Erythroblast (primary cell): ENCODE measurements around the gene KLK7.
"Not testable (repeated sequence)": the region's sequence is repeated elsewhere in the genome, so short reads cannot be mapped to it uniquely, and the experiment has no call there.

Source experiments
- DNase-seq, 2 experiments: peaks; one replicate each; lab custom pipeline; 2025; lab: John Stamatoyannopoulos, UW
- GATA1 ChIP-seq: IDR thresholded peaks from 2 replicates; pipeline ENCODE4 v1.6.1; 2011; ENCODE audit warnings: low read depth, mild to moderate bottlenecking, control low read depth, low read length, moderate library complexity
- POLR2A ChIP-seq: IDR thresholded peaks from 2 replicates; pipeline ENCODE4 v1.6.1; 2011; ENCODE audit warnings: mild to moderate bottlenecking, low read length

KLK7 gene

DNA sequence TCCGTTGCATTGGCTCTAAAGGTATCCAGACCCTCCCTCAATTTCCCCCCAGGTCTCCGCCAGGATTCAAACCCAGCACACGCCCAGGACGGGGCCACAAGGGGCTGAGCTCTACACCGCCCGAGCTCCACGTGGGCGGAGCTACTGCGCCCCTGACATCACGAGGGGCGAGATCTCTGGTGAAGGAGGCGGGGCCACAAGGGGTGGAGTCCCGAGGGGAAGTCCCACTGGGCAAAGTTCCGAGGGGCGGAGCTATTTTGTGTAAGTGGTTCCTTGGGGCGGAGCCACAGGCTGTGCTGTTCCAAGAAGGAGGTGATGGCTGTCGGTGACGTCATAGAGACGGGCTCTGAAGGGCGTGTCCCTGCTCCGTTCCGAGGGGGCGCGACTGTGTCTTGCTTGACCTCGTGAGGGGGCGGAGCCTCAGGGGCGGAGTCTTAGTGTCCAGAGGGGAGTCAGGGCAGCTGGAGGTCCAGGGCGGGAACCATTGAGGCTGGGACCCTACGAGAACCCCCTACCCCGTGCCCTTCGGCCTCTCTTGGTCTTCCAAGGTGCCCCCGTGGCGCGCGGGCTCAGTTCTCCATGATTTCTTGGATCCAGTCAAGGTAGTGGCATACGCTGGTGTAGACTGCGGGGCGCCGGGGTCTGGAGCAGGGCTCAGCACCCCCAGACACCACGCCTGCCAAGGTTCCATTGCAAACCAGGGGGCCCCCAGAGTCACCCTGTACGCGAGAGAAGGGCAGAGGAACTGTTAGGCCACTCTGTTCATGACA, 19.0 kb upstream of the KLK7 start:
- DNase-seq = peak; percentile 72 to 90
- no peak for TF ChIP-seq GATA1
- TF ChIP-seq POLR2A = no peak

DNA sequence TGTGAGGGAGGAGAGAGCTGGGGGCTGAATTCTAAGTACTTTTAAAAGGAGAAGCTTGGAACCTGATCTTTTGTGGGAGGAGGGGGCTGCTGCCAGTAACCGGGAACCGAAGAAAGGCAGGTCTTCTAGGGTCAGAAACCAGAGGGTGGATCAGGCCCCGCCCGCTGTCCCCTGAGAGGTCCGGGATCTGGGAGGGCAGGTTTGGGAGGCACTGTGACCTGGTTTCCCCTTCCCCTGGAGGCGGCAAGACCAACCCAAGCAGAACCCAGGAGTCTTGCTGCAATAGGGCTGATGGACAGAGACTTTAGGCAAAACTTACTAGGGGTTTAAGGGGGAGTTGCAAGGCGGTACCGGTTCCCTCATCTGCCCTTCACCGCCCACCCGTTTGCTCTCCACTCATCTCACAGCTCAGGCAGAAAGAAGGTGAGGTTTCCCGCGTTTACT, 18.4 kb upstream of the KLK7 start:
- no peak for DNase-seq
- TF ChIP-seq POLR2A (no peak), GATA1 (no peak)

GRCh38 chr19:51001515-51001914, 17.8 kb upstream of the KLK7 start, which contains the start of gene KLK8:
Gene KLK8, minus strand, starts transcription at chr19:51001604. Its CDS starts 437 bp downstream, at chr19:51001167.
- no peak for DNase-seq

GRCh38 chr19:51000981-51001380, 17.3 kb upstream of the KLK7 start:
- no peak for DNase-seq
- no peak for TF ChIP-seq POLR2A
- TF ChIP-seq GATA1 = no peak

More at GRCh38 chr19:51001515-51001914, 17.8 kb upstream of the KLK7 start, which contains the start of gene KLK8:
- no peak for TF ChIP-seq POLR2A
- no peak for TF ChIP-seq GATA1

DNA sequence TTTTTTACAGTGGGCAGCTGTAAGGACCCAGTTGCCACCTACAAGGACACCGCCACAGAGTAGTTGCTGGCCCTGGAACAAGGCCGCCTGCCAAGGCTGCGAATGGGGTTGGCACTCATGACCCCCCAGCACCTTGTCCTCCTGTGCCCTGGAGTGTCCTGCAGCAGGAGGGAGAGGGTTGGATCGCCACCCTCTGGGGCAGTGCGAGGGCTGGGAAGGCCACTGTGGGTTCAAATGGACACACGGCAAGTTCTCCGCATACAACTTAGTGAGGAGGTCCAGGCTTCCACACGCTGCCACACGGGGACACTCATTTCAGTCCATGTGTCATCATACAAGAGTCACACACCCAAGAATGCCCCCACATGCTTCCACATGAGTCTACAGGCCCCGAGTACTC, 16.7 kb upstream of the KLK7 start:
- TF ChIP-seq GATA1 (no peak), POLR2A (no peak)
- DNase-seq = no peak

GRCh38 chr19:50998686-50999085, 15.0 kb upstream of the KLK7 start:
- no peak for DNase-seq
- no peak for TF ChIP-seq GATA1
- TF ChIP-seq POLR2A = no peak

DNA sequence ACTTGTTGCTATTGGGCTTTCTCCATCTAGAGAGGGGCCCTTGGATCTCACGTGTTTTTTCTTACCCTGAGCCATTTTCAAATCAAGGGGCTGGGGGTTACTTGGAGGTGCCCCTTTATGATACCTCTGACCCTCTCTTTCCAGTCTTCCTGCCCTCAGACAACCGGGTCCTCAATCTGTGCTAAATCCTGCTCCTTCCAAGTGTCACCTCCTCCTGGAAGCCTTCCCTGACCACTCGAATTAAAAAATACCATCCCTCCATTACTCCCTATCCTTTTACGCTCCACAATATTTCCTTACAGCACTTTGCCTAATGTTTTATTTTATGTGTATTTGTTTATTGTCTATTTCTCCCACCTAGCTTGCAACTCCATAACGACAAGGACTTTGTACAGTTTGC, 14.3 kb upstream of the KLK7 start:
- DNase-seq = no peak
- TF ChIP-seq GATA1 = no peak
- TF ChIP-seq POLR2A = no peak

DNA sequence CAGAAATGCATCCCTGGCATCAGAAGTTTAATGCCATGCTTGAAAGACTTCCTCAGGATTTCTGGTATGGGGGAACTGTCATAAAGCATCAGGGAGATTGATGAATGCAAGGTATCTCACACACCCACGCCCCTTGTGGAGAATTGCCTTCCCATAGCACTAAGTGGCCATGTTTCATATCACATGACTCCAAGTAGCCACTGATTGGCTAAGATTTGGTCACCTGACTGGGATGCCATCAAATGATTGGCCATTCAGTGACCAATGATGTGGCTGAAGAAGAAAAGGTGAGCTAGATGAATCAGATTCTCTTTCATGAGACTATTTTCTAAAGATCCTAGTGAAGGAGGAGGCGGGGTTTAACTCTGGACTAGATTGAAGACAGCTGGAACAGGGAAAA, 10.4 kb upstream of the KLK7 start:
- TF ChIP-seq POLR2A = no peak
- TF ChIP-seq GATA1 = no peak
- peak in 1 of 2 experiments; percentile 20 for DNase-seq

DNA sequence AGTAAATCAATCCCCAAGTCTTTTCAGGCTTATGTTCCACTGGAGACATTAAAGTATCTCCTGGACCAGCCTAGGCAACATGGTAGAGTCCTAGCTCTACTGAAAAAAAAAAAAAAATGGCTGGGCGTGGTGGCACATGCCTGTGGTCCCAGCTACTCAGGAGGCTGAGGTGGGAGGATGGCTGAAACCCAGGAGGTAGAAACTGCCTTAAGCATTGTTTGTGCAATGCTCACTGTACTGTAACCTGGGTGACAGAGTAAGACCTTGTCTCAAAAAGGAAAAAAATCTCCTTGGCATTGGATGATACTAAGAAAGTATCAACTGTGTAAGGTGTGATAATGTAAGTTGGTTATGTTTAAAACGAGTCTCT, 8.9 kb upstream of the KLK7 start:
- TF ChIP-seq POLR2A = no peak
- no peak for DNase-seq

DNA sequence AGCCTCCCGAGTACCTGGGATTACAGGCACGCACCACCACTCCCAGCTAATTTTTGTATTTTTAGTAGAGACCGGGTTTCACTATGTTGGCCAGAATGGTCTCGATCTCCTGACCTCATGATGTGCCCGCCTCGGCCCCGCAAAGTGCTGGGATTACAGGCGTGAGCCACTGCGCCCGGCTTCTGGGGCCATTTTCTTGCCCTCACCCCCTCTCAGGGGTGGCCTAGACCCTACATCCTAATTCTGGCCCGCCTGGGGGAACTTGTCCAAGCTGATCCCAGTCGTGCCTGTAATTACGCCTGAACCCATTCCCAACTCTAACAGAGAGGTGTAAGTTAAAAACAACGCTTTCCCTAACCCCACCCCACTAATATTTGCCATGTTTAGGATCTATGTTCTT, 699 bp upstream of the KLK7 start:
- DNase-seq = not testable (repeated sequence)

DNA sequence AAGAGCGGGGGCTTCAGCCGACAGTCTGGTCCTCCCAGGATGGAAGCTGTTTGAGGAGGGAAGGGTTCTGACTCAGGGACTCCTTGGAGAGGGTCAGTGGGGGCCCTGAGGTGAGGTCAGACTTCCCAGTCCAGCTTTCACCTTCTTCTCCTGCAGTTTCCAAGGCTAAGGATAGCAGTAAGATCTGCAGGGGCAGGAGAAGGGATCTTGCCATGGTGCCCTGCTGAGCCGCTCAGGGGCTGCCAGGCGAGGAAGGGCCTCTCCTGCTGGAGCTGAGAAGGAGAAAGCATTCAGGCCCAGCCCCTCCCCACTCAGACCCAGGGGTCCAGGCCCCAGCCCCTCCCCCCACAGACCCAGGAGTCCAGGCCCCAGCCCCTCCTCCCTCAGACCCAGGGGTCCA, 1.5 kb downstream of the KLK7 start:
- no peak for DNase-seq
- TF ChIP-seq POLR2A = no peak
- no peak for TF ChIP-seq GATA1

GRCh38 chr19:50981587-50982146, 2.0 kb downstream of the KLK7 start:
- TF ChIP-seq GATA1 (no peak), POLR2A (no peak)
- DNase-seq = no peak

GRCh38 chr19:50980208-50980607, 3.5 kb downstream of the KLK7 start:
- TF ChIP-seq POLR2A (no peak), GATA1 (no peak)
- no peak for DNase-seq

- TF ChIP-seq GATA1 (no peak), POLR2A (no peak)
- DNase-seq = no peak
Observed at GRCh38 chr19:50979758-50980157, 4.0 kb downstream of the KLK7 start.

GRCh38 chr19:50978772-50979390, 4.8 kb downstream of the KLK7 start:
- TF ChIP-seq POLR2A (no peak), GATA1 (no peak)
- no peak for DNase-seq
